Astrocyte of the hippocampus (primary cell): Measurements from ENCODE around the gene SPEN.

Source experiments
- DNase-seq: peaks from one replicate; pipeline ENCODE4 v3.0.0; 2011; ENCODE audit warnings: low read depth, low spot score

SPEN gene

DNA sequence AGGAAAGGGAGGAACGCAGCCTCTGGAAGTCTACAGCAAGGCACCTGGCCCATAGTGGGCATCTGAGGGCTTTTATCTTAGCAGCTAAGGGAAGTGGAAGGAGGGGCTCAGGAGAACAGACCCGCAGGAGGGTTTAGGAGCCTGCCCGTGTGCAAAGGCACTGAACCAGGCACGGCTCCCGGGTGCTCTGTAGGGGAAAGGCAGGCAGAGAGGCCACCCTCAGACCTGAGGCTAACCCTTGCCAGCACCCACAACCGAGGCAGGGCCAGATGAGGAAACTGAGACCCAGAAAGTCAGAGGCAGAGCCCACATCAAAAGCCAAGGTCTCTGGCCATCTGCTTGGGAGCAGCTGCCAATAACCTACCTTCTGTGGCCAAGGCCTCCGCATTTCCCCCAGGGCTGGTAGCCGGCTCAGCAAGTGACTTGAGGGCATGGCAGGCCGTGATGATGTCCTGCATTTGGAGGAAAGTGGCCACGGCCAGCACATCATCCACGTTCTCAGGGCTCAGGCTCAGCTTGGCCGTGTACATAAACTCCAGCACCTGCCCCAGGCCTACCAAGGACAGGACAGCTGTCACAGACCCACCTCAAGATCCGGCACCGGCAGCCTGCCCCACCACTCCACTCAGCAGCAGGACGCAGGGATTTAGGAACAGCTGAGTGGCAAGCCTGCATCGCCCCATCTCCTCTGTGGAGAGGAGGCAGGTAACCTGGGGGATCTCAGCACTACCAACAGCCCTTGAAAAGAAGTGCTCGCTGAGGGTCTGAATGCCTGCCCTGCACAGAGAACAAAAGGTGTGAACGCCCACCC, 99.3 kb downstream of the SPEN start:
- DNase-seq: no peak

DNA sequence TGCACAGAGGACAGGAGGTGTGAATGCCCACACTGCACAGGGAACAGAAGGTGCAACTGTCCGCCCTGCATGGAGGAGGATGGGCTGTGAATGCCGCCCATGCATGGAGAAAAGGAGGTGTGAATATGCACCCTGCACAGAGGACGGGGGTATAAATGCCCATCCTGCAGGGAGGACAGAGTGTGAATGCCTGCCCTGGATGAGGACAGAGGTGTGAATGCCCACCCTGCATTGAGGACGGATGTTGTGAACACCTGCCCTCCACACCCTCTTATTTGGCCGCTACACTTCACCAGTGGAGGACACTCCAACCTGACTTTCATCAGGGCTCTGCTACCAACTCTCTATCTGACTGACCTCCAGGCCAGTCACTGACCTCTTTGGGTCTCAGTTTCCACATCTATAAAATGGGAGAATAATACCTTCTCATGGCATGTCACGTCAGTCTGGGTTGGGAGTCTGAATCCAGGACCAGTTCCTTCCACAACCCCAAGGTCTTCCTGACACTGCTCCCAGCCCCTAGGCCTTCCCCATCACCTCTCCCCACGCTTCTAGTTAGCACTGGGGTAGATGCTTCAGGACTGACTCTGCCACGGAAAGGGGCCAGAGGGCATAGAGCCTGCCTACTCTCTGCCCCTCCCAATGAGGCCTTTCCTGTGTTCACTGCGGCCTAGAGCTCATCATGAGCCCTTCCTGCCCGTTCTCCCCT, 100.0 kb downstream of the SPEN start:
- no peak for DNase-seq

DNA sequence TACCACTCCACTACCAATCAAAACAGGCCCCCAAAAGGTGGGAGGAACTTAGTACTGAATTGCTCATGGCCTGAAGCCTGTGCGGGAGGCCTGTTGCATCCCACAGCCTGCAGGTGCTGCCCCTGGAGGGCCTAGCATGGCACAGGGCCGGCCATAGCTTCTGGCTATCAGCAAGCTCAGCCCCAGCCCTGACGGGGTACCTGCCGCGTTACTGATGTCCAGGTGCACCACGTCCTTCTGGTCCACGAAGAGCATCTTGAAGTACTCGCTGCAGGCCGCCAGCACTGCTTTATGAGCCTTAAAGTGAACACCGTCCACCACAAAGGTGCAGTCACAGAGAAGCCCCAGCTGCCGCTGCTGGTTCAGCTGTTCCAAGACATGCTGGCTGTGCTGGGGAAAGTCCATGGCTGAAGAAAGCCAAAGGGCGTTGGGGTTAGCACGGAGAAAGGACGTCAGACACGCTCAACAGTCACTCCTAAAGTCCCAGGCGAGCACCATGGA, 100.6 kb downstream of the SPEN start:
- DNase-seq: no peak

DNA sequence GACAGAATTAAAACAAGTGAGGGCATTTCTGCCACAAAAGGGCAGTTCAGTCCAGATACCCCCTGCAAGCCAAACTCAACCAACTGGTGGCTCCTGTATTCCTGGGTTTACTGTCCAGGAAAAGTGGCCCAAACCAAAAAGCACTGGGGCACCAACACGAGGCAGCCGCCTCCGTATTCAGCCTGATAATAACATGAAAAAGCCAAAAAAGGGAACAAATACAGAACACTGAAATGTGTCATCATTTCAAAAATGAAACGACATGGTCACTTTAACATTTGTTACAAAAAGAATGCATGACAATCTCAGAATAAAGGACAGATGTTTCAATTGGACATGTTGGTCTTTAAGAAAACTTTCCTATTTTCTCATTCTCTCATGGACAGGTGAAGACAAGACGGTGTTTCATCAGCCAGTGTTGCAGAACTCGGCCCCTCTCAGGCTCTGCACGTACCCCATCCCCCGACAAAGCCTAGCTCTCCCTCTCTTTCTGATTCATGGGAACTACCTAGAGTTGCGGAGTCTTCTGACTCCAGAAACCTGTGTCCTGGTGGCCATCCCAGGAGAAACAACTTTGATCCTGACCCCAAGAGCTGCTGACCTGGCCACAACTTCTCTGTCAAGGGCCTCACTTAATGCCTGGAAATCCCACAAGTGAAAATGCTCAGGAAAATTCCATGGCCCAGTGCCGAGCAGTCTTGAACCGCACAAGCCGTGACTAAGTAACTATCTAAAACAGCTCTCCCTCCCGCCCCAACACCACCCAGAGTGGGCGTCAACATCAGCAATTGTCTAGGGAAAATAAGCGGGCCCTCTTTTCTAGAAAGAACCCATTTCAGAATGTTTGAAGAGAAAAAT, 101.3 kb downstream of the SPEN start:
- DNase-seq: peak; percentile 95

DNA sequence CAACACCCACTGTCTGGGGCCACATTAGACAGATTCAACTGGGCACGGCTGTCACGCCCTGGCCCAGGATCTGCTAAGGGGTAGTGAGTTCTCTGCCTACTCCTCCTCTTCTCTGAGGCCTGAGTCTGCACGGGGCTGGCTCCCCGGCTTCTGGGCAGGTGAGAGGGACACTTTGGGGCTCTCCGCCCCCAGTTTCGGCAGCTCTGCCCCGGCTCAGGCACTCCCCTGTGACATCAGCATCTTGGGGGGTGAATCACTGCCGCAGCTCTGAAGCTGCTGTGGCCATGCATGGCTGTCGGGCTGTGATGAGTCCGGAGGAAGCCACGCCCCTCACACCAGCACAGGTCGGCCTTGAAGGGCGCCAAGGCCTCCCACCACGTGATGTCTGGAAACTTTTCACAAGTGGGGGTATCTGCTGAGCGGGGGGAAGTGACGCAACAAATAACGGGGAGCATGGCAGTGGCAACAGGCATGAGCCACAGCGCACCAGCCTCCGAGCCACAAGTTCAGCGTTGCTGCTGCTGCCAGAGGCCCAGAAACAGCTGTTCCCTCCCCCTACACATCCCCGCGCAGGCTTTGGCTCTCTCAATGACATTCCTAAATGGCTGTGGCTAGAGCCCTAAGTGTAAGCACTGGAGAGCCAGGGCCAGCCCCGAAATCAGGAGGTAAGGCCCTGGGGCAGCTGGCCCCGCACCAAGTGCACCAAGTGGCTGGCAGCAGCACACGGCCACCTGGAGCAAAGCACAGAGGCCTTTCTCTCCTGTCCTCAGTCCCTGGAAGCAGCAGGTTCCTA, 102.1 kb downstream of the SPEN start:
- DNase-seq: peak; percentile 92

DNA sequence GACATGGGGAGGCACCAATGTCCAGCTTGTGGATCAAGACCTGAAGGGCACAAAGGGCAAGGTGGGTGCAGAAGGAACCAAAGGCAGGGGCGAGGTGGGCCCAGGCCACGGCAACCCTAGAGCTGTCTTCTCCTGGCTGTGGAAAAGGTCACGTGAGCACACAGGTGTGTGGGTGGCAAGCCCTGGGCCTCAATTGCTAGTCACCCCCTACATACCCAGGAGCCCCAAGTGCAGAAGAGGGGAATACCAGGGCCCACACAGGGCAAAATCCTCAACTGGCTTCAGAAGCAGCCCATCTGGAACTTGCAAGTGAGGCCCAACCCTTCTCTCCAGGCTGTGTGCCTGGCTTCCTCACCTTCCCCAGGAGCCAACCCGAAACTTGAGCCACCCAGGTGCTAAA, 102.8 kb downstream of the SPEN start:
- DNase-seq: no peak

DNA sequence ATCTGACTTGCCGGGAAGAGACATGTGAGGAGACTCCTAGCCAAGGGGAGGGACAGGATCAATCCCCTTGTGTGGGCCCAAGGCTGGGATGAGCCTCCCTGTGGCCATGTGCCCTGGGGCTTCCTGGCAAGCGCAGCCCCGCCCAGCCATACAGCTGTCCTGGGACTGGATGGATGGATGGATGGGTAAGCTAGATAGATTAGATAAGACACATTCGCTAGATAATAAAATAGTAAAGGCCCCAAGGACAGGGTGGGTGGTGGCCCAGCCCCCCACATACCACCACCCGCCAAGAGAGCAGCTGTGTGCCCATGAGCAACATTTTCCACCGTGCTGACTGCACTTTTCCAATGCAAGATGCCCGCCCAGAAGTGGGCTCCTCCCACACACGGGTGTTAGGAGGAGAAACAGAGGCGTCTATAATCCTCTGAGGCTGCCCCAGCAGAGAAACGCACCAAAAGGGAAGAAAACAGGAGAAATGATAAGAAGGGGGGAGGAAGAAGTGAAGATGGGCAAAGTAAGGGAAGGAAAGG, 103.3 kb downstream of the SPEN start:
- DNase-seq: peak; percentile 47

DNA sequence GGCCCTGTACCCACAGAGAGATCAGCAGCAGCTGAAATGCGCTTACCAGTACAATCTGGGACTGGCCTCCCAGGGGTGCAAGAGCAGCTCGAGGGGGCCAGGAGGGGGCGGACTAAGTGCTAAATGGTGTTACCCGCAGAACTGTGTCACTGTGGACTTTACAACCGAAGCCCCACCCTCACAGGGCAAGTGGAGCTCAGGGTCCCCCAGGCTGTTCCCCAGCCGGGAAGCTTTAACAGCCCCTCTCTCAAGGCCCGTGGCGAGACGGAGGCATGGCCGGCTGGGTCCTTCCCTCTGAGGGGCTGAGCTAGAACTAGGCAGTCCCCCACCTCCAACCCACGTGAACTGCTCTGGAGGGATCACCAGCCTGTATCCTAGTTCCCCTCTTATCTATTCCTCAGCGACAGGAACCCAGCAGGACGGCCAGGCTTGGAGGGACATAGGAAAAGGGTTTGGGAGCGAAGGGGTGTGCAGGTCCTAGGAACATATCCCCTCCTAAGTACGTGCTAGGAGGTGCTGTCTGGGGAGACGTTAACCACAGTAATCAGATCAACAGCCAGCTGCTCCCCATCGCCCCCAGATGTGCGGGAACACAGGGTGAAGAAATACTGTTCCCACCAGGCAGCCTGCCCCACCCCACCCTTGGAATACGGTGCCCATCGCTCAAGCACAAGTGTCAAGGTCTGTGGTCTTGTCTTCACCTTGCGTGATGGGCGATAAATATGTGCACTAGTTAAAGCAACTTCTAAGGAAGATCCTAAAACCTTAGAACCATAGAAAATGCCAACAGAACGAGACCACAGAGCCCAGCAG, 104.0 kb downstream of the SPEN start:
- no peak for DNase-seq

DNA sequence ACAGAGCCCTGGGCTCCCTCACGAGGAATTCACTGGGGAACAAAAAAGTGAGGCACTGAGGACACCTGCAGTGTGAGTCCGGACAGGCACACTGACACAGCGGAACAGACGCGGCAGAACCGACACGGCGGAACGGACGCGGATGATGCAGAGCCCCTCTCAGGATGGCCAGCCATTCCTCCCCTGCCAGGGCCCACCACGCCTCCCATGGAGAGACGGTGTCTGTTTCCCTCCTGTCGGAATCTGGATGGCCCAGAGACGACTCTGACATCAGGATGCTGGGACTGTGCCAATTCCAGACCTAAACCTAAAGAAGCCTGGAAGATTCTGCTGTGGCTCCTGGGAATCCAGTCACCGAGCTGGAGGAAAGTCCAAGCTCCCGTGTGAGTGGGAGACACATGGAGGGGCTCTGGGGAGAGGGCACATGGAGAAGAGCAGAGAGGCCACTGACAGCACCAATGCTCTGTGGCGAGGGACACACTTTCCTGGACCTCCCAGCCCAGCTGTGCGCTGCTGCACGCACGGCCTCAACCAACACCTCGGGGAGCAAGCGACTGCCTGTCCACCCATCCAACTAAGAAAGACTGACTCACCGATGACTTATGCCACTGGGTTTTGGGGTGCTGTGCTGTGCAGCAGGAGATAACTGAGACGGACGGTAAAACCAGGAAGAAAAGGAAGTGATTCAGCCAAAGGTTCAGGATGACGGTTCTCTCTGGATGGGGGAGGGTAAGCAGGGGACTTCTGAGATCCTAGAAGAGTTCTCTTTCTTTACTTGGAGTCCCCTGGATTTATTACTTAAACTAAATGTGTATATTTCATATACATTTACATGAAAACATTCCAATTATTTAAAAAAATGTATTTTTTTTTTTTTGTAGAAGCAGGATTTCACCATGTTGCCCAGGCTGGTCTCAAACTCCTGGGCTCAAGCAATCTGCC, 105.1 kb downstream of the SPEN start:
- DNase-seq: peak; percentile 65

DNA sequence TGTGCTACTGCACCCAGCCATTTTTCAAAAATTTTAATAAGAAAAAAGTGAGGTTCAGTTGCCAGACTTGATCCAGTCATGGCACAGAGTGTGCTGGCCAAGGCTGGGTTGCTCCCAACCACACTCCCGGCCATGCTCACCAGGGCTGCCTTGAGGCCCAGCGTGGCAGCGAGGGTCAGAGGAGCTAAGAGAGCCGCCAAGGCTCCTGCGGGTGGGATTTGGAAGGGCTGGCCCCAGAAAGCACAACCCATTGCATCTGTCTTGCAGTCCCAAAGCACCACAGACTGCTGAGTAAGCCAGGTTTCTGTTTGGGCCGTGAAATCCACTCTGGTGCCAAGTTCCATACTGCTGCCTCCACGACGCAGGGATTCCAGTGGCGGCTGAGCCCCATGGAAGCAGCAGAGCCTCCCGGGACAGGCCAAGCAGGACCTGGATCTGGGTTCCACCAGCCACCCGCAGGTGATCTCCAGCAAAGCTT, 105.8 kb downstream of the SPEN start:
- peak; percentile 43 for DNase-seq

DNA sequence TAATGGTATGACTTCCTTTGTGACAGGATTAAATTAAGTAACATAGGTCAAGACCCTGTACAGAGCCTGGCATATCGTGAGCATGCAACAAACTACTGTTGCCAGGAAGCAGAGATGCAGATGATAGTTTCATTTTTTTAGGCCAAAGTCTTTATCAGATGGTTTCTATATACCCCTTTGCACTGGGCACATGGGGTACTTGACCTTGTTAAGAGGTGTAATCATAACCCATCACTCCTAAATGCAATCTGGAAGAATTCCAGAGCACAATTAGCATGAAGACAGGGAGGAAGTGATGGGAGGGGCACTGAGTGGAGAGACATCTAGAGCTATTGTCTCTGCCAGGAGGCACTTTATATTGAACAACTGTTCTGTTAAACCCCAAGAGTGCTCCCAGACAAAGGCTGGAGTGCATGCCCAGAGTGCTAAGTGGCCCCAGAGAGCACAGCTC, 106.3 kb downstream of the SPEN start:
- no peak for DNase-seq

DNA sequence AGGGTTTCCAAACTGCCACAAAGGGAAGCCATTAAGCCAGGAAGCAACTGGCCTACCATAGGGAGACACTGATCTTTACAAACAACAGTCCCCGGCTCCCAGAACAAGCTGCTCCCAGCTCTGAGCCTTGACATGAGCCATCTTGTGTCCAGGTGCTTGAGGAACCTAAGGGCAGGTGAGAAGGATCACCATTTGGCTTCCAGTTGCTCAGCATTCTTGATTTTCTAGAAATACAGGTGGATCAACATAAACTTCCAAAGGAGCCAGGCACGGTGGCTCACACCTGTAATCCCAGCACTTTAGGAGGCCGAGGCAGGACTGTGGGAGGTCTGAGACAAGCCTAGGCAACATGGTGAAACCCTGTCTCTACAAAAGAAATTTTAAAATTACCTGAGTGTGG, 106.8 kb downstream of the SPEN start:
- DNase-seq: no peak

DNA sequence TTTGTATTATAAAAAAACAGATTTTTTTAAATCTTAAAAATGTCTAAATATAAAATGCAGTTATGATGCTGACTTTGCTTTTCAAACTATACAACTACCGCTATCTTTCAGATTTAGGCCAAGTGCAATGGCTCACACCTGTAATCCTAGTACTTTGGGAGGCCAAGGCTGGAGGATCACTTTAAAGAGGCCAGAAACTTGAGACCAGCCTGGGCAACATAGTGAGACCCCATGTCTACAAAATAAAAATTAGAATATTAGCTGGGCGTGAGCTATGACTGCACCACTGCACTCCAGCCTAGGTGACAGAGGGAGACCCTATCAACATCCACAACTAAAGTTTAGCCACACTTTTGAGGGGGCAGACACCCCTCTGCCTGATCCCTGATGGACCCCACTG, 108.0 kb downstream of the SPEN start:
- DNase-seq: no peak

DNA sequence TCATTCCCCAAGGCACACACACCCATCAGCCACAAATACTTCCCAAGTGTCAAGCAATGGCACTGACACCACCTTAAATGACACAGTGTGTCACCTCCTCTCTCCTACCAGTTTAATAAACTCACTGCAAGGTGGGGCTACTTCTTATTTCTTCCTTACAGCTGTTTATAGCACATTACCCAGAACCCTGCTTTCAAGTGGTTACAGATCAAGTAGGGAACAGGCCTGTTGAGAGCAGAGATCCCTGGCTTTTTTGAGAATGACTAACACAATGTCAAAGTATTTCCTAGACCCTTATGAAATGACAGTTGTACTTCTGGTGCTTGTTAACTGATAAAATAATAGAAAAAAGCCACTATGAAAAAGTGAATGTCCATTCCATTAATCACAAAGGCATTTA, 108.6 kb downstream of the SPEN start:
- no peak for DNase-seq

DNA sequence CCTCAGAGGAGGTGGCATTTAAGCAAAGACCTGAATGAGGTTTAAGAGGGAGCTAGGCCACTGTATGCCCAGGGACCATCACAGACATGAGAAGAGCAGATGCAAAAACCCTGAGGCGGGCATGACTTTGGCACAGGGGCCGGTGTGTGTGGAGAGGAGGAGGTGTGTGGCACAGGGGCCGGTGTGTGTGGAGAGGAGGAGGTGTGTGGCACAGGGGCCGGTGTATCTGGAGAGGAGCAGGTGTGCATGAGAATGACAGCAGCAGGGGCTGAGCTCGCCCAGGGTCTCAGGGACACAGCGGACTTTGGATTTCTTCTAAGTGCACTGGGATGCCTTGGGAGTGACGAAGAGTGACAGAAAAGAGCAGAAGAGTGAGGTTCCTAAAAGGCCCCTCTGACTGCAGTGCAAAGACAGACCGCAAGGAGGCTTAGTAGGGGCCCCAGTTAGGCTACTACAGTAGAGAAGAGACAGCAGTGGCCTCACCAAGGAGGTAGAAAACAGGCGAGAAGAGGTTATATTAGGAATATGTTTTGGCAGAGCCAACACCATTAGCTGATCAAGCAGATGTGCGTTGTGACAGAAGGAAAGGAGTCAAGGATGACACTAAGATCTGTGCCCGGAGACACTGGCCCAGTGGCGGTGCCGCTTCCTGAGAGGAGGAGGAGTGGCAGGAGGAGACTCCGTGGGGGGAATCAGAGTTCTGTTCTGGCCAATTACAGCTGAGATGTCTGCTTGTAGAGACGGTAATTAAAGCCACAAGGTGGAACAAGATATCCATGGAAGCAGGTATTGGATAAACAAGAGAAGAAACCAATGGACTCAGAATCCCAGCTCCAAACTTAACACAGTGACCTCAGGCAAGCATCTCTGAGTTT, 110.0 kb downstream of the SPEN start:
- no peak for DNase-seq

DNA sequence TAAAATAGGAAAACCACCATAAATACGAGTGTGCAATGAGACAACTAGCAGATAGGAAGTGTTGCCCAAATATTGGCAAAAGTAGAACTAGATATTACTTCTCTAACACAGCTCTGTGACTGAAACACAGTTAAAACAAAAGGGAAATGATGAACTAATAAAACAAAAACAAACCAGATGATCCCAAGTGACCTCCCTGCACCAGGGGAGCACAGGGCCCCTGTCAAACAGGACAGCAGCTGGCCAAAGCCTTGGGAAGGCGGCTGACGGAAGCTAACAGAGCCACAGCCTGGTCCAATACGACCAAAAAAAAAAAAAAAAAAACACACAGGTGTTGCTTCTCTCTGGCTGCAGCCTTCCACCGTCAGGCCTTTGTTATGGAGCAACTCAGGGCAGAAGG, 110.6 kb downstream of the SPEN start:
- DNase-seq: no peak

DNA sequence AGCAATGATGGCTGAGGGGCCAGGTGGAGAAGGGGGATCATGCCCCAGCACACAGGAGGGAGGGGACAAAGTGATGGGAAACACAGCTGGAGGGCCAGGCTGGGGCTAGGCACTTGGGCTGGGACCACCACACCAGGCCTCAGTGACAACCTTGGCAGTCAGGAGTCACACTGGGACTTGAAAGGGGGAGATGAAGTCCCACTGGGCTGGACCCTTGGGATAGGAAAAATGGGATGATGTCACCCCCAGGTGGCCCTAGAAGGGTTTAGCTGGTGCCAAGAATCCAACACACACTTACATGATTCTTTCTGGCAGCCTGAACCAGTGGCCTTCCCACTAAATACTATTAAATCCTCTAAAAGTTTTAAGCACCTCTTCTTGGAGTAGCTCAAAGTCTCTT, 111.3 kb downstream of the SPEN start:
- DNase-seq: no peak

DNA sequence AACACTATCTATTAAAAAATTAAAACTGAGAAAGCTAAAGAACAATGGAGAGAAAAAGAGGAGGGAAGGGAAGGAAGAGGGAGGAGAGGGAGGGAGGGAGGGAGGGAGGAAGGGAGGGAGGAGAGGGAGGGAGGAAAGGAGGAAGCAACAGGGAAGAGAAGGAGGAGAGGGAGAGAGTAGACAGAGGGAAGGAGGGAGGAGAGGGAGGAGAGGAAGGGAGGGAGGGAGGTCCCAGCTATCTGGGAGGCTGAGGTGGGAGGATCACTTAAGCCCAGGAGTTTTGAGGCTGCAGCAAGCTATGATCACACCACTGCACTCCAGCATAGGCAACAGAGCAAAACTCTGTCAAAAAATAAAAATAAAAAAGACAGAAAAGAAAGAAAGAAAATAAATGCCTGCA, 111.9 kb downstream of the SPEN start:
- DNase-seq: no peak
